GM08714 (cell line): ENCODE measurements around the gene PLB1.

ENCODE experiments used
- H3K4me3 ChIP-seq: fragments of 200-500 bp; sonication (Bioruptor generic); 2 replicates; pipeline ENCODE4 v1.5.1; 2014; ENCODE audit warnings: mild to moderate bottlenecking, low read length, inconsistent platforms
- ZNF274 ChIP-seq: IDR thresholded peaks from 2 replicates; pipeline ENCODE4 v1.6.1; 2012; ENCODE audit warnings: mild to moderate bottlenecking, low read depth, low read length

Gene PLB1

GRCh38 chr2:28683100-28683706, 187.3 kb downstream of the PLB1 start:
- no peak overlapping the region for H3K4me3 ChIP-seq
- TF ChIP-seq ZNF274, result no peak

- TF ChIP-seq ZNF274, result no peak
- H3K4me3 ChIP-seq, result no peak overlapping the region
Measured at GRCh38 chr2:28684142-28684858, 188.4 kb downstream of the PLB1 start.

- no peak overlapping the region for H3K4me3 ChIP-seq
Measured at GRCh38 chr2:28687171-28687570, 191.3 kb downstream of the PLB1 start.

GRCh38 chr2:28687640-28688385, 192.0 kb downstream of the PLB1 start:
- no peak overlapping the region for H3K4me3 ChIP-seq

More at GRCh38 chr2:28687171-28687570, 191.3 kb downstream of the PLB1 start:
- no peak for TF ChIP-seq ZNF274

GRCh38 chr2:28688818-28689217, 193.0 kb downstream of the PLB1 start:
- no peak overlapping the region for H3K4me3 ChIP-seq
- no peak for TF ChIP-seq ZNF274

More at GRCh38 chr2:28687640-28688385, 192.0 kb downstream of the PLB1 start:
- no peak for TF ChIP-seq ZNF274

GRCh38 chr2:28689771-28690170, 193.9 kb downstream of the PLB1 start:
- no peak overlapping the region for H3K4me3 ChIP-seq
- TF ChIP-seq ZNF274, result no peak

- no peak overlapping the region for H3K4me3 ChIP-seq
- TF ChIP-seq ZNF274, result no peak
Measured at GRCh38 chr2:28692411-28692810, 196.6 kb downstream of the PLB1 start.

GRCh38 chr2:28693223-28693622, 197.4 kb downstream of the PLB1 start:
- no peak overlapping the region for H3K4me3 ChIP-seq
- no peak for TF ChIP-seq ZNF274
